A549 (cell line): ENCODE results near the gene TIGD1. TPM values are rescaled to one million over a fixed set of nuclear protein-coding genes. Genes with fewer than 3 reads are reported as not detected.
A peak's percentile ranks its signal among the peaks of the same experiment; 100 is the strongest.
"Not testable (repeated sequence)": the region's sequence is repeated elsewhere in the genome, so short reads cannot be mapped to it uniquely, and the experiment has no call there.

Experiments
- ATAC-seq, 2 experiments: fragments of 200-7000 bp in 1 of 2; fragments of >200 bp in 1 of 2; cut with Nextera tagmentation in 1 of 2; cut with Tn5 transposase in 1 of 2; 3 replicates each; pipeline versions ENCODE4 v1.8.0 to v1.9.1; 2018 to 2020; ENCODE audit warnings: mild to moderate bottlenecking in 1 of 2, moderate library complexity in 1 of 2
- CTCF ChIA-PET: fragments of 300-600 bp; sonication (Branson Sonifier 250); formaldehyde crosslinking; extraction: SDS; loops from one replicate; lab custom pipeline; 2021; ENCODE audit warnings: antibody characterized with exemption, inconsistent platforms; lab: Yijun Ruan, JAX
- POLR2A ChIA-PET: fragments of 350-600 bp; formaldehyde crosslinking; extraction: SDS; loops from one replicate; lab custom pipeline; 2021; ENCODE audit warnings: antibody characterized with exemption, inconsistent platforms; lab: Yijun Ruan, JAX
- DNase-seq, 2 experiments: peaks; one replicate each; pipeline versions ENCODE4 v3.0.0 to v3.0.0-alpha.2; 2011 to 2016; ENCODE audit warnings: low read depth in 1 of 2, low spot score in 1 of 2
- FAIRE-seq: peaks from 2 replicates; lab custom pipeline; 2011; peaks lifted over from hg19 to GRCh38; lab: Jason Lieb, UNC
- H3K27ac ChIP-seq, 2 experiments: fragments of >200 bp; sonication (Bioruptor Twin); formaldehyde crosslinking; 3 replicates each; pipeline ENCODE4 v1.5.1; 2016 to 2017
- H3K4me1 ChIP-seq: fragments of >200 bp; sonication (Bioruptor Twin); formaldehyde crosslinking; 3 replicates; pipeline ENCODE4 v1.6.1; 2016
- H3K4me2 ChIP-seq: fragments of >200 bp; sonication (Bioruptor Twin); formaldehyde crosslinking; 3 replicates; pipeline ENCODE4 v1.6.1; 2016
- H3K4me3 ChIP-seq: fragments of >200 bp; sonication (Bioruptor Twin); formaldehyde crosslinking; 3 replicates; pipeline ENCODE4 v1.5.1; 2016
- H3K9me3 ChIP-seq: fragments of >200 bp; sonication (Bioruptor Twin); formaldehyde crosslinking; 3 replicates; pipeline ENCODE4 v1.6.1; 2016
- ATOH8 ChIP-seq: fragments of 250-450 bp; sonication (Bioruptor Pico); IDR thresholded peaks from 2 replicates; pipeline ENCODE4 v1.5.0; 2020; ENCODE audit warnings: low read depth, mild to moderate bottlenecking, moderate library complexity
- CBX2 ChIP-seq: fragments of 200-600 bp; sonication (generic); IDR thresholded peaks from 2 replicates; pipeline ENCODE4 v1.6.1; 2016; ENCODE audit warnings: low read depth, mild to moderate bottlenecking, borderline replicate concordance
- CBX8 ChIP-seq: fragments of 200-600 bp; sonication (generic); IDR thresholded peaks from 2 replicates; pipeline ENCODE4 v1.6.1; 2016
- EHMT2 ChIP-seq: fragments of 200-600 bp; sonication (generic); IDR thresholded peaks from 2 replicates; pipeline ENCODE4 v1.6.1; 2016; ENCODE audit warnings: antibody characterized with exemption, low read depth, mild to moderate bottlenecking, moderate library complexity
- ESRRA ChIP-seq: fragments of 150-350 bp; IDR thresholded peaks from 2 replicates; pipeline ENCODE4 v1.6.1; 2014; ENCODE audit warnings: mild to moderate bottlenecking, low read length, borderline replicate concordance
- FOSL2 ChIP-seq, 2 experiments: fragments of 450-650 bp in 1 of 2; fragments of >200 bp in 1 of 2; sonication (Bioruptor Twin) in 1 of 2; formaldehyde crosslinking; IDR thresholded peaks; 2 replicates each; pipeline versions ENCODE4 v1.5.0 to v1.6.1; 2016 to 2020; ENCODE audit warnings: mild to moderate bottlenecking in 1 of 2, moderate library complexity in 1 of 2
- HOXB13 ChIP-seq: fragments of 250-450 bp; sonication (Bioruptor Pico); IDR thresholded peaks from 2 replicates; pipeline ENCODE4 v1.5.0; 2020; ENCODE audit warnings: low read depth, mild to moderate bottlenecking, moderate library complexity
- JUN ChIP-seq, 2 experiments: fragments of >200 bp; sonication (Bioruptor Twin); formaldehyde crosslinking; IDR thresholded peaks; 2 replicates in 1 of 2; 3 replicates in 1 of 2; pipeline ENCODE4 v1.6.1; 2016 to 2017
- MAZ ChIP-seq: fragments of 150-350 bp; IDR thresholded peaks from 2 replicates; pipeline ENCODE4 v1.6.1; 2014; ENCODE audit warnings: antibody characterized with exemption, low read depth, low read length, borderline replicate concordance
- MYC ChIP-seq: IDR thresholded peaks from 2 replicates; pipeline ENCODE4 v1.6.1; 2012; ENCODE audit warnings: mild to moderate bottlenecking, inconsistent platforms, low read length, improper control_type of control experiment, borderline replicate concordance
- NR3C1 ChIP-seq: fragments of >200 bp; sonication (Bioruptor Twin); formaldehyde crosslinking; IDR thresholded peaks from 3 replicates; pipeline ENCODE4 v1.6.1; 2017
- RCOR1 ChIP-seq: fragments of 150-350 bp; IDR thresholded peaks from 2 replicates; pipeline ENCODE4 v1.6.1; 2014; ENCODE audit warnings: antibody characterized with exemption, low read length, low read depth
- RFX5 ChIP-seq: fragments of 450-650 bp; IDR thresholded peaks from 2 replicates; pipeline ENCODE4 v1.7.1; 2014; ENCODE audit warnings: antibody characterized with exemption, mild to moderate bottlenecking, moderate library complexity
- RNF2 ChIP-seq: fragments of 200-600 bp; sonication (generic); IDR thresholded peaks from 2 replicates; pipeline ENCODE4 v1.6.1; 2016; ENCODE audit warnings: low read depth, mild to moderate bottlenecking, antibody characterized with exemption, moderate library complexity, borderline replicate concordance
- USF2 ChIP-seq: fragments of 450-650 bp; IDR thresholded peaks from 2 replicates; pipeline ENCODE4 v1.6.1; 2014; ENCODE audit warnings: antibody characterized with exemption
- WGBS: methylation state at CpG from one replicate; pipeline ENCODE4 v1.1.6; 2017; ENCODE audit errors: missing lambda C conversion rate; 5-methylcytosine and 5-hydroxymethylcytosine counted together
- polyA plus RNA-seq, 4 experiments: library from polyadenylated mRNA; depleted of rRNA in 3 of 4; stranded (reverse); fragments of >200 nt; fragmentation: RNase III in 1 of 4; extraction: RNeasy Plus Mini Kit Qiagen cat#74134 plus additional on column Dnase treatment in 1 of 4; gene quantifications; 2 replicates in 3 of 4; 3 replicates in 1 of 4; pipeline ENCODE4 v1.2.3, GENCODE V29; 2011 to 2017

The TIGD1 gene
- polyA plus RNA-seq, 2 of the 4 experiments (the other 2 are of a cell fraction): 5.7 to 10.5 TPM

- Histone ChIP-seq H3K9me3 (no peaks in the 10 kb centered on the region), H3K4me1 (no peaks in the 10 kb centered on the region), H3K27ac (no peak overlapping the region), H3K4me3 (no peak overlapping the region), H3K4me2 (no peak overlapping the region)
- FAIRE-seq (no peak), ATAC-seq (no peak), DNase-seq (no peak)
- 94% methylated on average over 8 of the region's 8 CpGs for WGBS
- POLR2A ChIA-PET: no interaction called here
- TF ChIP-seq CBX8: no peak
- no peak for TF ChIP-seq MYC
- TF ChIP-seq EHMT2: no peak
- no peak for TF ChIP-seq RFX5
- no peak for TF ChIP-seq HOXB13 (CRISPR knock-in tag)
- TF ChIP-seq ATOH8: no peak
- CTCF ChIA-PET: interaction anchor here (1.0 to 1.7 kb wide), 4 partner anchors 10 to 22 kb away, joined by 3 read pairs; no protein-coding TSS in a partner anchor
Observed at GRCh38 chr2:232573771-232574435, 23.5 kb upstream of the TIGD1 start.

- FAIRE-seq: no peak
- ATAC-seq: no peak
- CTCF ChIA-PET: interaction anchor here (0.8 to 1.7 kb wide), 5 partner anchors 9 to 21 kb away, joined by 3 read pairs; no protein-coding TSS in a partner anchor
Observed at GRCh38 chr2:232573042-232573441, 22.7 kb upstream of the TIGD1 start.

GRCh38 chr2:232571026-232571474, 20.7 kb upstream of the TIGD1 start:
- TF ChIP-seq JUN (IDR thresholded peaks at IDR 0.05) (0 out of 5 replicates have a peak, but pooled peaks of 1 of the 2 experiments have one; percentile 22), USF2 (no peak)
- TF ChIP-seq, all 56 proteins: peak for 1
- ChIA-PET POLR2A (no interaction called here), CTCF (interaction anchor here (0.8 kb wide), 1 partner anchor 9 kb away, joined by 5 read pairs; no protein-coding TSS in a partner anchor)
- Histone ChIP-seq H3K27ac (no peak overlapping the region), H3K4me1 (peaks cover 13% of the 10 kb centered on the region), H3K4me3 (no peak overlapping the region), H3K4me2 (no peak overlapping the region), H3K9me3 (no peaks in the 10 kb centered on the region)
- FAIRE-seq (no peak), ATAC-seq (no peak), DNase-seq (no peak)
- WGBS: 70% methylated on average over 7 of the region's 7 CpGs

More at GRCh38 chr2:232573042-232573441, 22.7 kb upstream of the TIGD1 start:
- H3K9me3 ChIP-seq: no peaks in the 10 kb centered on the region
- DNase-seq: no peak
- H3K4me1 ChIP-seq: peaks cover 5% of the 10 kb centered on the region
- H3K4me2 ChIP-seq: no peak overlapping the region
- no peak overlapping the region for H3K4me3 ChIP-seq
- no peak for TF ChIP-seq FOSL2 (IDR thresholded peaks at IDR 0.05)
- TF ChIP-seq FOSL2 (CRISPR knock-in tag; IDR thresholded peaks at IDR 0.05): no peak
- TF ChIP-seq MAZ: no peak
- TF ChIP-seq, all 56 proteins: peak for 0
- POLR2A ChIA-PET: no interaction called here
- no peak overlapping the region for H3K27ac ChIP-seq

GRCh38 chr2:232570481-232570880, 20.1 kb upstream of the TIGD1 start:
- H3K4me2 ChIP-seq, H3K4me3 ChIP-seq, FAIRE-seq, DNase-seq, ATAC-seq, H3K27ac ChIP-seq, H3K9me3 ChIP-seq, POLR2A ChIA-PET: not testable (repeated sequence)
- H3K4me1 ChIP-seq: peaks cover 13% of the 10 kb centered on the region
- 91% methylated on average over 6 of the region's 6 CpGs for WGBS
- CTCF ChIA-PET: interaction anchor here (0.8 kb wide), 1 partner anchor 9 kb away, joined by 5 read pairs; no protein-coding TSS in a partner anchor

GRCh38 chr2:232569541-232569940, 19.2 kb upstream of the TIGD1 start:
- H3K4me3 ChIP-seq: no peak overlapping the region
- no peak for DNase-seq
- H3K4me2 ChIP-seq: no peak overlapping the region
- TF ChIP-seq NR3C1 (no peak), CBX2 (no peak), ESRRA (no peak), MYC (no peak), RNF2 (no peak), RCOR1 (no peak)
- TF ChIP-seq, all 56 proteins: peak for 0
- H3K4me1 ChIP-seq: peaks cover 13% of the 10 kb centered on the region
- ATAC-seq: no peak
- CTCF ChIA-PET: interaction anchor here (1.0 to 1.2 kb wide), 2 partner anchors 8 to 23 kb away, joined by 3 read pairs; no protein-coding TSS in a partner anchor
- WGBS: 96% methylated on average over 9 of the region's 9 CpGs
- H3K9me3 ChIP-seq: no peaks in the 10 kb centered on the region
- POLR2A ChIA-PET: no interaction called here
- H3K27ac ChIP-seq: no peak overlapping the region
- FAIRE-seq: no peak
